RPMI7951 (cell line): ENCODE results near the gene RAMACL. TPM values are rescaled to one million over a fixed set of nuclear protein-coding genes. Genes with fewer than 3 reads are reported as not detected.
"Not testable (repeated sequence)": the region's sequence is repeated elsewhere in the genome, so short reads cannot be mapped to it uniquely, and the experiment has no call there.

Experiments used
- DNase-seq: peaks from one replicate; pipeline ENCODE4 v3.0.0-alpha.2; 2012; ENCODE audit warnings: low read depth
- total RNA-seq: library from RNA; depleted of rRNA; stranded (reverse); fragments of >200 nt; shearing (Covaris generic); gene quantifications from 2 replicates; pipeline ENCODE4 v1.2.3, GENCODE V29; 2014; rRNA removed

The RAMACL gene
- total RNA-seq = 0.24 and 0.29 TPM in 2 replicates

- no peak for DNase-seq
These were observed at the start of gene RAMACL for GRCh38 chr6:166586424-166587156. Gene RAMACL (minus strand): TSS chr6:166586678. CDS start chr6:166586477, 201 bp downstream.

GRCh38 chr6:166635013-166635970, 48.8 kb upstream of the RAMACL start:
- no peak for DNase-seq

DNA sequence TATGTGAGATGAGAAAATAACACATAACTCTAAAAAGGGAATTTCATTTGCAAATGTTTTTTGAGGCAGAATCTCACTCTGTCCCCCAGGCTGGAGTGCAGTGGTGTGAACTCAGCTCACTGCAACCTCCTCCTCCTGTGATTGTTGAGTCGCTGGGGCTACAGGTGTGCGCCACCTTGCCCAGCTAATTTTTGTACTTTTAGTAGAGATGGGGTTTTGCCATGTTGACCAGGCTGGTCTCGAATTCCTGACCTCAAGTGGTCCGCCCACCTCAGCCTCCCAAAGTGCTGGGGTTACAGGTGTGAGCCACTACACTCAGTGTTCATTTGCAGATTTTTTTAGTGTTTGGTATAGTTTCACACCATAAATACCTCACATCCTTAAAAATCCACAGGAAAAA, 48.1 kb upstream of the RAMACL start:
- not testable (repeated sequence) for DNase-seq

DNA sequence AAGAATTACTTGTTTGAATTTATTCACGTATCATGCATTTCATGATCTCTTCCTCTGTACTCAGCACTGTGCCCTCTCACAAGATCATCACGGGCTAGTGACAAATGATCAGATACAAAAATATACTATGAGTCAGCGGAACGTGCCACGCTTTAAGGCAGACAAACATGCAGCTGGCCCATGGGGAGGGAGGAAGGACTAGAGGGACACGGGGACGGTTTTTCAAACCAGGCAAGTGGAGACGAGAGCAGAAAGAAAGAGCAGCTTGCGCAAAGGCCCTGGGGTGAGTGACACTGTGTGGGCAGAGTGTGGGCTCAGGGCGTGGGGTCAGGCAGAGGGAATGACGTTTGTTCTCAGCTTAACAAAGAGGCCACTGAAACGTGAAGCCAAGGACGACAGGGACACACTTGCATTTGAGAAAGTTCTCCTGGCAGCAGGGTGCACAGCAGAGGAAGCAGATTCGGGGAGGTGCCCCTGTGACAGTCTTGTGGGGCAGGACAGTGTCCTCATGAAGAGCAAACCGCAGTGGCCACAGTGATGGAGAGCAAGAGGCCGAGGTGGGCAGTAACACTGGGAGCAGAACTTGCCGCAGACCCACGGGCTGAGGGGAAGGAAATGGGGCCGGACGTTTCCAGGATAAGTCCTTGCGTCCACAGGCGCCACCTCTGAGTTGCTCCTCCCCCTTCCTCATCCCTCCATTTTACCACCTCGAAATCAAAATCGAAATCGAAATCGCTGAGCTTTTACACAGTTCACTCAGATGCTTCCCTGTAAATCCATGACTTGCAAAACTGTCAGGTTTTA, 47.5 kb upstream of the RAMACL start:
- peak; percentile 85 for DNase-seq

DNA sequence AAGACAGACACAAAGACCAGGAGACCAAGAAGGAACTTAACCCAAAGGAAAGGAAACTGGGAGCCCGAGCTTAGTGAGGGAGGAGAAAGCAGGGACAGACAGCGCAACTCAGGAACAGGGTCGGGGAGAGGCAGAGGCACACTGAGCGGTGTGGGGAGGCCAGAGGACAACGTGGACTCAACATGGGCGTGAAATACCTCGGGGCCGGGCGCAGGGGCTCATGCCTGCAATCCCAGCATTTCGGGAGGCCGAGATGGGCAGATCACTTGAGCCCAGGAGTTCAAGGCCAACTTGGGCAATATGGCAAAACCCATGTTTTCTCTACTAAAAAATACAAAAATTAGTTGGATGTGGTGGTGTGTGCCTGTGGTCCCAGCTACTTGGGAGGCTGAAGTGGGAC, 46.3 kb upstream of the RAMACL start:
- DNase-seq = no peak

DNA sequence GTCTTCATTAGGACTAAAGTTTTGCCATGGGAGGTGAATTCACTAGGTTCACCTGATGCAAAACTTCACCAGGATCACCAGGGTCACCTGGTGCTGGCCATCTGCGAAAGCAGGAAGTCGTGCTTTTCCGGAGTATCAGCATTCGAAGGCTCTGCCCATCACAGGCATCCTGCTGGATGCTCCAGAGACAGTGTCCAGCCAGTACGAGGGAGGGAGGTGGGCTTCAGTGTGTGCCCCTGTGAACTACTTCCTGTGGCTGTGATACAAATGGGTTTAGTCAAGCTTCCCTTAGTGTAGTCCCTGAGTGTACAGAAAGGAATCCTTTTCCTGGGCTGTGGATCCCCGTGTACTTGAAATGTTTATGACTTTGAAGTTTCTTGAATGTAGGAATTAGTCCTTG, 44.0 kb upstream of the RAMACL start:
- no peak for DNase-seq

- DNase-seq = peak; percentile 65
These were observed 43.1 kb upstream of the RAMACL start for GRCh38 chr6:166629628-166630027.

- peak; percentile 66 for DNase-seq
These were observed 41.7 kb upstream of the RAMACL start for GRCh38 chr6:166627875-166628801.

DNA sequence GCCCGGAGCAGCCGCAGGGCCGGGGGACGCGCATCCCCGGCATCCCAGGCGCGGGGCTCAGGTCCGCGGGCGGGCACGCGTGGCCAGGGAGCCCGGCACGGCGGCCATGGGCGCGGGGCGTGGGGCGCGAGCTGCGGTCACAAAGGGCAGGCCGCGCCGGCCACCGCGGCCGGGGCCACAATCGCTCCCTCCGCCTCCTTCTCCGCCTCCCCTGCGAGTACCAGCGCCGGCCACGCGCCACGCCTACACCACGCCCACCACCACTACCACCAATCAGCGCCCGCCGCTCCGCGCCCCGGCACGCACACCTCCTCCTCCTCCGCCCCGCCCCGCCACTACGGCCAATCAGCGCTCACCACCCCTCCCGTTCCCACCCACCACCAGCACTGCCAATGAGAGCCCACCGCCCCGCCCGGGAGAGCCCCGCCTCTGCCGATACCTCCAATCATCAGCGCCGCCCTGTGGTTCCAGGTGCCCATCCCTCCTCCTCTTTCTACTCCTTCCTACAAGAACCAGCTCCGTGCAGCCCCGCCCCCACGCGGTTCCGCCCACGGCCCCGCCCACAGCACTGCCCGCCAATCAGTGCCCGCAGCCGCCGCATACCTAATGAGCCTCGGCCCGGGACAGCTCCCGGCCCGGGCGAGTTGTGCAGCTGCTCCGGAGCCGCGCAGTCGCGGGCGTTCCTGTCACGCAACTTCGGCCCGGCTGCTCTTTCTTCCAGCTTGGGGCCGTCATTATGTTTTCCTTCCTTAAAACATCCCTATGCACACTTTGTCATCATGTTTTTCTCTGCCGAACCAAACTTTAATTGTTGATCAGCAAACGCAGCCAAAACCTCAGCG, 40.8 kb upstream of the RAMACL start, which contains the start of gene RPS6KA2:
TSS of gene RPS6KA2 (minus strand) at position 219 of the 842 bp plus-strand sequence. CDS start 232 bp downstream, outside the sequence.
- peak; percentile 99 for DNase-seq

DNA sequence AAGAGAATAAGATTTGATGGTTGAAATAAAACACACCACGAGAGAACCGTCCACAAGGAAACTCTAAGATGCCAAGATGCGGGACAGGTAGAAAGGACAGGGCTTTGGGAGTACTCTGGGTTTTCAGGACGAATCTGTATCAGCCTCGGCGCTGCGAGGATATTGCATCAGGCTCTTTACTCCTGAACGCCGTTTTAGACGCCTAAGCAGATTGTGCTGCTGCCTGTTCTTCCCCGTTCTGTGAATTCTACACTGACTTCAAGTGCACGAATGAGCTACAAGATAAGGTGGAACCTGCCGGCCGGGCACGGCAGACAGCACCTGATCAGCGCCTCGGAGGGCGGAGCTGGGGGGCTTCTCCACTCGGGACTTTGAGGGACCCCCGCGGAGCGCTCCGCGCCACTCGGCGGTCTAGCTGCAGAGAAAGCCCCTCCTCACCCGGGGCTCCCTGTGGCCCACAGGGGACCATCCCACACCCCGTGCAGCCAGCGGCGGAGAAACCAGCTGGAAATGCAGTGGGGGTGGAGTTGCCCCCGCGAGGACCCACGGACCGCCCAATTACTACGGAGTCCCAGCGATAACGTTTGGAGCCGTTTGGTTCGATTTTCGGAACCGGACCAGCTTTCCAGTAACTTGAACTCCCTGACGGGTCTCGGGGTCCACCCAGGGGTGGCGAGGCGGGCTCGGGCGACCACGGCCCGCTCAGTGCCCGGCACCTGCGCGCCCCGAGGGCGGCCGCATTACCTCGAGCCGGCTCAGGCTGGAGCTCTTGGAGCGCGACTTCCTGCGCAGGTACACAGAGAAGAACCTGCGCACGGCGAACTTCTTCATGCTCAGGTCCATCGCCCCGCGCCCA, 39.9 kb upstream of the RAMACL start:
- DNase-seq = no peak

- peak; percentile 29 for DNase-seq
These were observed 38.9 kb upstream of the RAMACL start for GRCh38 chr6:166625356-166625755.

GRCh38 chr6:166624275-166624674, 37.8 kb upstream of the RAMACL start:
- peak; percentile 51 for DNase-seq

- DNase-seq = no peak
These were observed 36.8 kb upstream of the RAMACL start for GRCh38 chr6:166623318-166623717.

- no peak for DNase-seq
These were observed 34.6 kb upstream of the RAMACL start for GRCh38 chr6:166621114-166621540.

DNA sequence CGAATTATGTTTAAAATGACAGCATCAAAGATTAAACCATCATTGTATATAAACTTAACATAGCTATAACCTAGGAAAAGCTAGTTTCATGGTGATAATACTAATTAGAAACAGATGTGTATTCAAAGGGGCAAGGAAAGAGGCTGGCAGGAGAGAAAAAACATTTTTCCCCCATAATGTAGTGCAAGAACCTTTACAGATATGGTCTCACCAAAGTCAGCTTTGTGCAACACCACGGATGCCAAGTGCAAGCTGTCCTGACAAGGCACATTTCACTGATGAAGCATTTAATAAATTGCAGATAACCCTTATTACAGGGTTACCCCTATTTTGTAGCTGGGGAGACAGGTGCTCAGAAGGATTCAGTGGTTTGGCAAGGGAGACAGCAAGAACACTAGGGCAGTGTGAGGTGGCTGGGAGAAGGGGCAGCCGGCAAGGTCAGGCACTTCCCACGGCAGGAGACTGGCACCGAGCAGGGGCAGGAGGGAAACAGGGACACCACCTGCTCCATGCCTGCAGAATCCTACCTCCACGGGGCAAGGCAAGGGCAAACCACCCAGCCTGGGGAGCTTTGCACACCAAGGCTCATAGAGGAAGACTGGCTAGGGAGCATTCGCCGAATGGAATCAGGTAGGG, 34.1 kb upstream of the RAMACL start:
- no peak for DNase-seq

DNA sequence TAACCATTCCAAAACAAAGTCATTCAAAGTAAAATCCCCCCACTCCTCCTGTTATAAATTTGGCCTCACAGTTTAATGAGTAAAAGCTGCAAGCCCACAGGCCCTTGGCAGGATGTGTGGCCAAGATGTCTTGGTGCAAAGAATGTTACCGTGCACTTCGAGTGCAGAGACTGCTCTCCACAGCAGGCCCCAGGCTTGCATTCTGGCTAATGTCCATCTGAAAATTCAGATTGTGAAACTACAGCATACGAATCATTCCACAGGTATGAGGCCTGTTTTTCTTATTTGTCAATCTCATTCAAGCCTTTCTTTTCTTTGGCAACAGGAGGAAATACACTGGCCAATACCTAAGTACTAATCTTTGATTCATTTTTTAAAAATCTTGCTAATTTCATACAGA, 33.4 kb upstream of the RAMACL start:
- peak; percentile 80 for DNase-seq

- DNase-seq = no peak
These were observed 32.6 kb upstream of the RAMACL start for GRCh38 chr6:166618866-166619761.
